CD4-positive, alpha-beta T cell treated with Interleukin-4 for 4 hours (primary cell): ENCODE results near the gene LCN12.

Experiments
- DNase-seq: peaks from one replicate; pipeline ENCODE4 v3.0.0-alpha.2; 2020

Gene LCN12

DNA sequence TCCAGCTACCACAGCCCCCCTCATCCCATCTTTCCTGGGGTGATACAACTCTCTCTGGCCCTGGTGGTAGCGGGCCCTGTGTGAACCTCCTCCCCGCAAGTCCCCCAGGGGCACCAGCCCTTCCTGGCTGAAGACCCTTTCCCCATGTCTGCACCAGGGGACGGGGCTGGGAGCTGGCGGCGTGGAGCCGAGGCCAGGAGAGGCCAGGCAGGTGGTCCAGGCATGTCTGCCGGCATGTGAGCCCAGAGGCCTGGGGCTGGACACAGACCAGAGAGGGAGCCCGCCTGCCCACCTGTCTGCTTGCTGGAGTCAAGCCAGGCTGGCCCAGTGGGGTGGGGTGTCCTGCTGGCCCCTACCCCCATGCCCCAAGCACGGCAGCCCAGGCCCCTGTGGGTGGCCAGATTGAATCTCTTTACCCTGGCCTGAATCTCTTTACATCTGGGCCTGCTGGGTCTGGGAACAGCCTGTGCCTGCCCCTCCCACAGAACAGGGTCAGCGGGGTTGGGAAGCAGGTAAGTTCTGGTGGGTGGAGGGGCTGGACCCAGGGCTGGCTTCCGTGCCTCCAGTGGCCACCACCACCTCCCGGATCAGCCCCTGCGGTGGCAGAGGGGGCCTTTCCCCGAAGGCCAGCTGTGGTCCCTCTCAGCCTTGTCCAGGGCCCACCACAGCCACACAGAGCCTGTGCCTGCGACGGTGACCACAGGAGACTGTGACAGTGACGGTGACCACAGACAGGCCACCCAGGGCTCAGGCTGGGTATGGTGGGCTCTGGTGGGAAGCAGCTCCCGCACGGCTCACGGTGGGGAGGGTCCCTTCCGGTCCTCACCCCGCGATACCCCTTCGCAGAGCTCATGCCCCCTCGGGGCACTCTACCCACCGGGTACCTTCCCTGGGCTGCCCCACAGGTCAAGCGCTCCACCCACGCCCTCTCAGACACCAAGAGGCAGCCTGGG, 7.1 kb downstream of the LCN12 start:
- no peak for DNase-seq

DNA sequence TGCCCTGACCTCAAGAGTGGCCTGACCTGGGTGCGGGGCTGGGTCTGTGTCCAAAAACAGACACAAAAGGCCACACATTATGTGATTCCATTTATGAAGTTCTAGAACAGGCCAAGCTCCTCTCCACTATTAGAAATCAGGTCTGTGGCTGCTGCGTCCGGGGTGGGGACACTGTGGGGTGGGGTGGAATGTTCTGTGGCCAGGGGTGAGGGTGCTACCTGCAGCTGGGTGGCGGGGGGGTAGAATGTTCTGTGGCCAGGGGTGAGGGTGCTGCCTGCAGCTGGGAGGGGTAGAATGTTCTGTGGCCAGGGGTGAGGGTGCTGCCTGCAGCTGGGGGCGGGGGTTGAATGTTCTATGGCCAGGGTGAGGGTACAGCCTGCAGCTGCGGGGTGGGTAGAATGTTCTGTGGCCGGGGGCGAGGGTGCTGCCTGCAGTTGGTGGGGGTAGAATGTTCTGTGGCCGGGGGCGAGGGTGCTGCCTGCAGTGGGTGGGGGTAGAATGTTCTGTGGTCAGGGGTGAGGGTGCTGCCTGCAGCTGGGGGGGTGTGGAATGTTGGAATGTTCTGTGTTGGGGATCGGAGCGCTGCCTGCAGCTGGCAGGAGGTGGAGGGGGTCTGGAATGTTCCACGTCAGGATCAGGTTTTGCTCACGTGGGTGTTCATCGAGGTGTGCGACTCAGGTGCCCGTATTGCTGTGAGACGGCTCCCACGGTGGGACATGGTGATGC, 8.3 kb downstream of the LCN12 start:
- DNase-seq = peak; percentile 45

DNA sequence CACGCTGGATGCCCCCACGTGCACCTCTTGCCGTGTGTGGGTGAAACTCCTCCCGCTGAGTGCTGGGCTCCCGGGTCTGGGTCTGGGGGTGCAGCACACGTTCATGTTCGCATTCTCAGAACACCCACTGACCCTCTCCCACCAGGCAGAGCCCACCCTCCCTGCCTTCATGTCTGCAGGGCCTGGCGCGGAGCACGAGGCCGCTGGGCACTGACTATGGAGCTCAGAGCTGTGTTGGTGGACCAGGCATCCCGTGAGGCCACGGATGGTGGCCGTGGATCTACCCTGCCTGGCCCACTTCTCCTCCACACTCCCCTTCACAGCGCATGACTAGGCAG, 8.8 kb downstream of the LCN12 start:
- no peak for DNase-seq

DNA sequence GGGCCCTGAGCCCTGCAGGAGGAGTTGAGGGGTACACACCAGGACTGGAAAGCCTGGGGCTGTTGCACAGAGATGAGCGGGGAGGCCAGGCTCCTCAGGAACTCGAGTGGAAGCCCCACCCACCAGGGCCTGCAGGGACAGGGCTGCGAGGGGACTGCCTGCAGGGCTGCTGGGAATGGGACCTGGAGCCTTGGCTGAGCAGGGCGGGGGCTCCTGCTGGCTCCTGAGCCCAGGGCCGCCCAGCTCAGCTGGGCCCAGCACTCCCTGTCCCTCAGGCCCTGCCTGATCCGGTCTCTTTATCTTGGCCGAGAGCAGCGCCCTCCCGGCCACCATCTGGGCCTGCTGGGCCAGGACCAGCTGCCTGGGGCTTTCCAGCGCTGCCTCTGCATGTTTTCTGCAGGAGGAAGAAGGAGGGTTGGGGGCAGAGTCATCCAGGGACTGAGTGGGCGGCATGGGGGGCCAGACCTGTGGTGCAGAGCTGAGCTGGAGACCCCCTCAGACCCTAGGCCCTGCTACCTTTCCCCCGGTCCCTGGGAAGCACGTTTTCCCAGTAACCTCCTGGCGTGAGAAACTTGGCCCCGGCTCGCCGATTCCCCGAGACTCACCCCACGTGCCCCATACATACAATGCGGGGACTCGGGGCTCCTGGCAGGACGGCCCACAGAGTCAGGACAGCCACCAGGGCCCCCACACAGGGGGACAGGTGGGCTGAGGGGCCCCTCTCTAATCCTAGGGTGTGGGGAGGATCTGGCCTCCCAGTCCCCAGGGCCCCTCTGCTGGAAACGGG, 9.4 kb downstream of the LCN12 start:
- no peak for DNase-seq

DNA sequence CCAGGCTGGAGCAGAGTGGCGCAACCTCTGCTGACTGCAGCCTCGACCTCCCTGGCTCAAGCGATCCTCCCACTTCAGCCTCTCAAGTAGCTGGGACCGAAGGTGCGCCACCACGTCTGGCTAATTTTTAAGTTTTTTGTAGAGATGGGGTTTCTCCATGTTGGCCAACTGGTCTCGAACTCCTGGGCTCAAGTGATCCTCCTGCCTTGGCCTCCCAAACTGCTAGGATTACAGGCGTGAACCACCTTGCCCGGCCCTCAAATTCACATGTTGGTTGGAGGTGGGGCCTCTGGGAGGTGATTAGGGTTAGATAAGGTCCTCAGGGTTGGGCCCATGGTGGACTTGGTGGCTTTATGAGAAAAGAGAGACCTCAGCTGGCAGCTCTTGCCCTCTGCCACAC, 10.1 kb downstream of the LCN12 start:
- no peak for DNase-seq

DNA sequence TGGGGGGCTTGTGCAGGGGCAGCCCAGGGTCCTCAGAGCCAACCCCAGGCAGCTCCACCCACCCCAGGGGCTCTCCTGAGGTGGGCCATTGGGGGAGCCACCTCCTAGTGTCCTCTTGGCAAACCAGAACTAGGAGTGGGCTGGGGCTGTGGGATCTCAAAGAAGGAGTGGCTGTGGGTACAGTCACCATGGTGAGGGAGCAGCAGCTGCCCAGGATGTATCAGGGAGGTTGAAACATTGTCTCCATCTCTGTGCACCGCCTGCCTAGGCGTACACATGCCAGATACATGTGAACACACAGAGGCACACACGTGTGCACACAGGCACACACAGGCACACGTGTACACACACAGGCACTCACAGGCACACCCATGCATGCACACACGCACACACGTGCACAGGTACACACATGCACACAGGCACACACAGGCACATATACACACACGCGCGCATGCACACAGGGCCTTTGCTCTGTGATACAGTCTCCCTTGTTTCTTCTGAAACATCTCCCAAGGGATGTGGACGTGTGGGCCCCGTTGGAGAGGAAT, 10.7 kb downstream of the LCN12 start:
- no peak for DNase-seq

DNA sequence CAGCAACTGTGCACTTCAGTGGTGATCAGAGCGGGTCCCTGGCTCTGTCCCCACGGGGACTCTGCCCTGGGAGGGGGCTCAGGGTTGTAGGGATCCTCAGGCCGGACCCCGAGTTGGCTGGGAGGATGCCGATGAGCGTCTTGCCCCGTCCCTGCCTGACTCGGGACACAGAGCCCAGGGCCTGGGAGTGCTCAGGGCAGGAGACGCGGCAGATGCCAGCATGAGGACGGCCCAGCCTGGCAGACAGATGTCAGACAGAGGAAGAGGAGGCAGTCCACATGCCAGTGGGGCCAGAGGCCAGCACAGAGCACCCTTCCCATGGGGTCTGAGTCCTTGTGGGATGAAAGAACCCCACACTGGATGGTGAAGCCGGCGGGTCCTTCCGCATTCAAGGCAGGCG, 11.3 kb downstream of the LCN12 start:
- no peak for DNase-seq

DNA sequence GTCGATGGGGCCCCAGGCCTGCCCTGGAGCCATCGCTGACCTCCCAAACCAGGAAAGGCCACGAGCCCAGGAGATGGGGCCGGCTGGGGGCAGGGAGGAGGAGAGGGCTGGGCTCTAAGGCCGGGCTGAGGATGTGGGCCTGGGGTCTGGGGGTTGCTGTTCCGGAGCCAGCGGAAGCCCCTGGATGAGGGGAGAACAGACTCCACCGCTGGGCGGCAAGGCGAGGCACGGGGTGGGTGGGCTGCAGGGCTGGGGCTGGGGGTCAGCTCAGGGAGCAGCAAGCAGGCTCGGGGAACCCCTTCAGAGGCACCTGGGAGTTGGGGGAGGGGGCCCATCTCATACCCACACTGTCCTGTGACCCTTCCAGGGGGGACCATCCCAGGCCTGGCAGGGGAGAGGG, 11.7 kb downstream of the LCN12 start:
- DNase-seq = no peak

DNA sequence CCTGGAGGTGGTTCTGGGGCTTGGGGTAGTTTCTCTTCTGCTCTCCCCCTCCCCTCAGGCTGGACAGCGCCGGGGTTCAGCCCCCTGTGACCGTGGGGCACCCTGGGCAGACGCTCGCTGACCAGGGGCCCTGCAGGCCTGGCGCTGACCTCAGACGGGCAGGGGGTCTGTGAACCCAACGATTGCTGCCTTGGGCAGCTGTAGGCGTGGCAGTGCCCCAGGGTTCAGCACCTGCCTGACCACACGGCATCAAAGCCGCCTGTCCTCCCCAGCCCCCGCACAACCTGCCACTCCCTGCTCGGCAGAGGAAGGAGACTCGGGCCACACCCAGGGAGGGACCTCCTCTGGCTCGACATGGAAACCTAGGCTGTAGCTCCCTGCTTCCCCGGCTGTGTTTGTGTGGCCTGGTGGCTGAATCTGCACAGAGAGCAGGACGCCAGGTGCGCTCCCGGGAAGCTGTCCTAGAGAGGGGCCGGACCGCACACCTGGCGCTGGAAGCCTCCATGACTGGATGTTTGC, 12.2 kb downstream of the LCN12 start:
- DNase-seq = no peak

DNA sequence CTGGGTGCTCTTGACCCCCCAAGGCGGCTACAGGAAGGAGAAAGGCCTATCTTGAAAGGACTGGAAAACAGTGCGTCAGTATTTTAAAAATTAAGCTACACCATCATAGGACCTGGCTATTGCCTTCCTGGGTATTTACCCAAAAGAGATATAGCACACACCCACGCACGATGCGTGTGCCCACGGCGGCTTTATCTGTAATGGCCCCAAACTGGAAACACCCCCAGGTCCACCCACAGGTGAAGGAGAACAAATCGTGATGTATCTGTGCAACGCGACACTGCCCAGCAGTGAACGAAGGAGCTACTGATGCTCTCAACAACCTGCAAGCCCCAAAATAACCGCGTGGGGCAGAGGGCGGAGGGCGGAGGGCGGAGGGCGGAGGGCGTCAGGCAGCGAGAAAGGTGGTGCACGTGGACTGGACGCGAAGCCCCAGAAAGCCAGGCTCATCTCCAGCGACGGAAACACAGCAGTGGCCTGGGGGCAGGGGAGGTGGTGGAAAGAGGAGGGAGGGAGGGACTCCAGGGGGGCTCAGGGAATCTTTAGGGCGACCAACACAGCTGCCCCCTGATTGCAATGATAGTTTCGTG, 12.9 kb downstream of the LCN12 start:
- DNase-seq = no peak

DNA sequence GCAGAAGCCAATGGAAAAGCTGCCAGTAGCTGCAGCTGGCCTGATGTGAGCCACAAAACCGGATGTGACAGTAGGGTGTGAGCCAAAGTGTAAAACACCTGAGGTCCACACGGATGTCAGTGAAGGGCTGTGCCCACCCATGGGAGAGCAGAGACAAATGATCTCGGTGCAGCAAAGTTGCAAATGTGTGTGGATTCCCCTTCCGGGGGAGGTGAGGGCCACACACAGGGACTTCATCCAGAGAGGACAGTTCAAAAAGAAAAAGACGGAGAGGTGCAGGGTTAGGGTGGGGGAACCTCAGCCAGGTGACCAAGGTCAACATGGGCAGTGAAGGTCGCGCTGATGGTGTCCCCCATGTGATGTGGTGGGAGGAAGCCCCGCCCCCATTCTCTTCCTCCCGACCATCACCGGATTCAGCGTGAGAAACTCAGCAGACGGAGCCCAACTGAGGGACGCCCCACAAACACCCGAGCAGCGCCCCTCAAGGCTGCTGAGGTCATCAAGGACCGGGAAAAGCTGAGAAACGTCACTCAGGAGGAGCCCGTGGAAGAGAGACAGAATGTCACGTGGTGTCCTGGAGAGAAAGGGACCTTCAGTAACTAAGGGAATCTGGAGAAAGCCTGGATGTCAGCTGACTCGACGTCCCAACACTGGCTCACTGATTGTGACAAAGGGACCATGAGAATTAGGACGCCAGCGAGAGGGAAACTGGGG, 13.9 kb downstream of the LCN12 start:
- peak; percentile 54 for DNase-seq

DNA sequence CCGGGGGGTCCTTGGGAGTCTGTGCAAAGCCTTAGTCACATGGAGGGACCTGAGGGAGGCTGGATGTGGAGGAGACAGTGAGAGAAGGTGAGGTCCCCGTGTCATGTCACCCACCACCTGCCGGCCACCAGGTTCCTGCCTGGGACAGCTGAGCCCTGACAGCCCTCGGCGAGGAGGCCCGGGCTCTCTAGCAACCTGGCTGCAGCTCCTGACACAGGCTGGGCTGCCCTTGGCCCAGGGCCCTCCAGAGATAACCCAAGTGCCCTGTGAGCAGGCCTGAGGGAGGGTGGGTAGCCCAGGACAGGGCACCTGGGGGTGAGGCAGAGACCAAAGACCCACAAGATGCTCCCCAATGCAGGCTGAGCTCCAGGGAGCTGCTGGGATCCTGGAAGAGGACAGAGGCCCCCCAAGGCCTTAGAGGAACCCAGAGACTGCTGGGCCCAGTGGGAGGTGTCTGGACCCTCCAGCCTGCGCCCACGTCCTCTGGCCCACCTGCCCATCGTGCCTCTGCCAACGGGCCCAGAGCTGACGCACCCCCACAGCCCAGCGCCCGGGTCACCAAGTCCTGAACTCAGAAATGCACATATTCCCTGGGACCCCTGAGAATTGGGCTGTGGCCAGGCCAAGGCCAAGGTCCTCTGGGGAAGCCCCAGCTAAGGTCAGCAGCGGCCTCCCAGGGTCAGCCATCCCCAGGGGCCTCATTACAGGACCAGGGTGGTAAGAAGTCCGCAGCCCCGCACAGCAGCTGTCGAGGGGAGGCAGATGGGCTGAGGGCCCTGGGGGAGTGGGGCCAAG, 16.5 kb downstream of the LCN12 start:
- DNase-seq = no peak

DNA sequence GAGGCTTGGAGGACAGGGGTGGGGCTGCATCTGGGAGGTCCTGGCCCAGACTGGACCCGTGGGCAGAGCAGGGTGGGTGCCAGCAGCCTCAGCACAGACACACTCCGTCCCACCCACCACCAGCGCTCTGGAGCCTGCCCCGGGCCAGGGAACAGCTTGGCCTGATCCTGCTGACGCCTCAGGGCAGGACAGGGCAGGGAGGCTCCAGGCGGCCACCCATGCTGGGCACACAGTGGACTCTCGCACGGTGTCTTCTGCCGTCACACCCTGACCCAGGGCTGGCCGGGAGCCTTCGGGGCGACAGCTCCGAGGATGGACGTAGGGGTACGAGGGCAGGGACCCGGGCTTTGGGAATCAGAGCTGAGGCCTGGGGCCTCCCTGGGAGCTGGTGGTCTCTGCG, 17.1 kb downstream of the LCN12 start:
- DNase-seq = no peak

DNA sequence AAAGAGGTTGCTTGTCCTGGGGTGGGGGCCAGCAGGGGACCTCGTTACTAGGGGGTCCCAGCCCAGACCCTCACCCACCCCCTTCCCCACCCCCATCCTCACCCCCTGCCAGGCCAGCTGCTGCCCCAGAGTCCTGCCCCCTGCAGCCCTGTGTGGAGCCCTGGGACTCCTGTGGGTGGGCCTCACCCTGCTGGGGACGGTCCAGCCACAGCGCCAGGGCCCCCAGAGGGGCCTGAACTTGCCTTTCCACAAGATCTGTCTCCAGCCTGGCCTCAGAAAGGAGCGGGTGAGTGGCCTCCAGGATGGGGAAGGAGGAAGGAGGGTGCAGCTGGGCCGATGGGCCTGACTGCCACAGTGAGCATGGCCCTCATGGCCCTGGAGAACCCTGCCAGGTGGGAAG, 17.7 kb downstream of the LCN12 start:
- no peak for DNase-seq

DNA sequence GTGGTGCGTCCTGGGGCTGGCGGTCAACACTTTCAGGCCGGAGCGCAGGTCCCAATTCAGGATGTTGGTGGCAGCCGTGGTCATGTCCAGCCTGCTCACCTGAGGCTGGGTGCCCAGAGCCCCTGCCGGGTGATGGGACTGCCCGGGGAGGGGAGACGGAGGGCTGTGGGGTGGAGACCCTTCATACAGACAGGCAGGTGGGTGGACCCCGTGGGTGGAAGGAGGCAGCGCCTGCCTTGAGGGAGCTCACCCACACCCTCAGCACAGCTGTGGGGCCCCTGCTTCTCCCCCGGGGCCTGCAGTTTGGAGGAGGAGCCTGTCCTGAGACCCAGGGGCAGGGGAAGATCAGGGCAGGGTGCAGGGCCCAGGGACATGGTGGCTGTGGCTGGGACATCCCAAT, 18.3 kb downstream of the LCN12 start:
- no peak for DNase-seq

DNA sequence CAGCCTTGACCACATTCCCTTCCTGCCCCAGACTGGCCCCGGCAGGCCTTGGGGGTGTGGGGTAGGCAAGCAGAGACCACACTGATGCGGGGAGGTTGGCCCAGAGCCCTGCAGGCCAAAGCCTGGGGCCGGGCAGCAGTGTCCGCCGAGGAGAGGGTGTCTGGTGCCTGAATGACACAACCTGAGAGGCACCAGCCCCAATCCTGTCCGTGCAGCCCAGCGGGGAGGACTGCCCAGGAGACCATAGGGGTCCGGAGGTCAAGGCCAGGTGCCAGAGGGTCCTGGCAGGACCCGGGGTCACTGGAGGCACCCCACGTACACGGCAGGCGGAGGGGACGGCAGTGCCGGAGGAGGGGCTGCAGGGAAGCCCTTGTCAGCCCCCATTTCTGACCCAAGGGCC, 19.7 kb downstream of the LCN12 start:
- DNase-seq = no peak

DNA sequence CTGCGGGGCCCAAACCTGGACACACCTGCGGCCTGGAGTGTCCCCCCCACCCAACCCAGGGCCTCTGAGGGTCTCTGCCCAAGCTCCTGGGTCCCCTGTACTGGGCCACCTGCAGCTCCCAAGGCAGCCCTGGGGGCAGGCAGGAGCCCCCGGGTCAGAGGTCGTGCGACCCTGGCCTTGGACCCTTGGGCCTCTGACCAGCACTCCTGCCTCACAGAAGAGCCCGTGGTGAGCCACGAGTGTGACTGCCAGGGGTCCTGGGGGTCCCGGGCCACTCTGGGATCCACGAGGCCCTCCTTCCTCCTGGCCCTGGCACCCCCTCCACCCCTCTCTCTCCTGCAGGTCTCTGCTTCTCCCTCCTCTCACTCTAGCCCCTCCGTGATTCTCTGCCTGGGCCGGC, 20.3 kb downstream of the LCN12 start:
- DNase-seq = no peak

DNA sequence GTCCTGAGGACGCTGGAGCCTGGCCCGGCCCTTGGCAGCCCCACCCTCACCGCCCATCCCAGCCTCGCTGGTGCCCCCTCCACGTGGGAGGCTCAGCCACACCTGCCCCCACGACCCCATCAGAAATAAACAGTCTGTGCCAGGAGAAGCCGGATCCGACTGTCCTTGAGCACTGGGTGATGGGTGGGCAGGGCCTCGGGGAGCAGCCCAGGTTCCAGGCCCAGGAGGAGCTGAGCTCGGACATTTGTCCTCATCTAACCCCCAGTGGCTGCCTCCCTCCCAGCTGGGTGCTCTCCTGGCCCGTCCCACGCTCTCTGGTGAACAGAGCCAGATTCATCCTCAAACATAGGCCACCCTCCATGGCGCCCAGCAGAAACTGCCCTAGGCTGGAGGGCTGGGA, 20.7 kb downstream of the LCN12 start:
- DNase-seq = no peak

DNA sequence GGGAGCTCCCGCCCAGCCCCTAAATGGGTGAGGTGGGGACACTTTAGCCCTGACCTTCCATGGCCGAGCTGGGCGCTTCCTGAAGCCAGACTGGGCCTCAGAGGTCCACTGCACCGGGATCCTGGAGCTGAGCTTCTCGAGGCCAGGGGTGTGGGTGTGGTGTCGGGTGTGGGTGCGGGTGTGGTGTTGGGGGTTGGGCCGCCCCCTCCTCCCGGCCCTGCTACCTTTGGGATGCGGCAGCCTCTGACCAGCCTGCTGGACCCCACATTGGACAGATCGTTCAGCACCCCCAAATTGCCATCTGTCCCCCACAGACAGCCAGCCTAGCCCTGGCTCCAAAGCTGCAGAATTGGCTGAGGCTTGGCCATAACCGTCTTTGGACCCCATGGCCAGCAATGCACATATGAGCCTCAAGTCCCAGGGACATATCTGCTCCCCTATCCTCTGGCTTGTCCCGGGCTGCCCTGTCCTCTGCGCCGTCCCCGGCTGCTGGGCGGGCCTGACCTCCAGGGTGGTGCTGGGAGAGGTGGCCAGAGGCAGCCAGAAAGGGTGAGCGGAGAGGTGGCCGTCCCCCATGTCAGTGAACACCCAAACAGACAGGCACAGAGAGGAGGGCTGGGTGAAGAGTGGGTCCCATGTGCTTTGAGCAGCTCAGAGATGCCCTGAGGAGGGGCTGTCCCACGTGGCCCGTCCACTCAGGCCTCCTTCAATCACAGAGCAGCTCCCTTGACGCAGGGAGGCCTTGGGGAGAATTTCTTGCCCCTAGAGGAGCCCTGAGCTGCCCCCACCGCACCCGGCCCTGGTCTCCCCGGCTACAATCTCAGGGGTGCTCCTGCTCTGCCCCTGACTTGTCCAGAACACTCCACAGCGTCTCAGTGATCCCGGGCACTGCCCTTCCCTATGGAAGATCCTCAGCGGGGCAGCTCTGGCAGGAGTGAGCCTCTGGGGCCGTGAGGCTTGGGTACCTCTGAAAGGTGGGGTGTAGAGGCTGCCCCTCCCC, 21.8 kb downstream of the LCN12 start:
- DNase-seq = no peak
